Uterus (tissue), 4 donors: ENCODE data around the gene C1orf21. TPM values are rescaled to one million over a fixed set of nuclear protein-coding genes. Genes with fewer than 3 reads are reported as not detected.
A peak's percentile ranks its signal among the peaks of the same experiment; 100 is the strongest.

Source experiments
- DNase-seq, 2 donors: peaks; one replicate each; pipeline ENCODE4 v3.0.0-alpha.2; 2019 to 2020
- H3K27ac ChIP-seq, 2 donors: fragments of 200-600 bp; sonication (generic); 1 replicate in 1 of 2; 2 replicates in 1 of 2; pipeline ENCODE4 v1.5.1; 2016 to 2018
- H3K27me3 ChIP-seq, 2 donors: fragments of 200-600 bp; sonication (generic); one replicate each; pipeline ENCODE4 v1.5.1; 2018 to 2019; ENCODE audit warnings: control low read depth in 1 of 2
- H3K36me3 ChIP-seq, 2 donors: fragments of 200-600 bp; sonication (generic); one replicate each; pipeline ENCODE4 v1.5.1; 2019; ENCODE audit warnings: control low read depth in 1 of 2
- H3K4me1 ChIP-seq, 2 donors: fragments of 200-600 bp; sonication (generic); one replicate each; pipeline ENCODE4 v1.5.1; 2018 to 2019; ENCODE audit warnings: control low read depth in 1 of 2
- H3K4me3 ChIP-seq, 2 donors: fragments of 200-600 bp; sonication (generic); 1 replicate in 1 of 2; 2 replicates in 1 of 2; pipeline ENCODE4 v1.5.1; 2018 to 2019; ENCODE audit warnings: mild to moderate bottlenecking in 1 of 2
- H3K9me3 ChIP-seq, 2 donors: fragments of 200-600 bp; sonication (generic); one replicate each; pipeline ENCODE4 v1.5.1; 2019; ENCODE audit warnings: control low read depth in 1 of 2
- CTCF ChIP-seq, 4 experiments: fragments of 200-600 bp in 2 of 4; fragments of 450-650 bp in 2 of 4; sonication (generic) in 2 of 4; IDR thresholded peaks; one replicate each; pipeline ENCODE4 v1.5.1; 2016 to 2019; ENCODE audit warnings: antibody characterized with exemption in 4 of 4, mild to moderate bottlenecking in 2 of 4, moderate library complexity in 1 of 4
- POLR2A ChIP-seq, 2 donors: fragments of 450-650 bp; IDR thresholded peaks; one replicate each; pipeline ENCODE4 v1.6.1; 2016; ENCODE audit warnings: antibody characterized with exemption in 2 of 2, mild to moderate bottlenecking in 1 of 2, moderate library complexity in 1 of 2
- intact Hi-C: fragments of 100-400 bp; cut with DNase I; formaldehyde crosslinking; loops from one replicate; pipeline ENCODE4 v1.15.1; 2023; ENCODE audit warnings: low total_unique reads
- total RNA-seq, 4 donors: library from RNA; depleted of rRNA in 3 of 4; stranded (reverse); fragments of >200 nt in 3 of 4; gene quantifications; one replicate each; pipeline versions ENCODE4 v1.1.0 to v1.2.4, GENCODE V29; 2014 to 2023
- donor health status: DM: yes; HTN: yes; CAD: no.

C1orf21 gene
- total RNA-seq, 4 donors from 2014 or later = 15.0 to 71.0 (median 44.5) TPM

GRCh38 chr1:184527402-184527801 is 140.6 kb downstream of the C1orf21 start:
- no peak for DNase-seq
- H3K4me3 ChIP-seq = no peak overlapping the region
- H3K27ac ChIP-seq = no peak overlapping the region
- H3K9me3 ChIP-seq = no peaks in the 10 kb centered on the region
- peaks cover 0 to 6% of the 10 kb centered on the region in 2 donors for H3K4me1 ChIP-seq
- H3K27me3 ChIP-seq = no peaks in the 10 kb centered on the region
- intact Hi-C loops = no loop called here
- H3K36me3 ChIP-seq = no peaks in the 10 kb centered on the region
- no peak for TF ChIP-seq CTCF (IDR thresholded peaks at IDR 0.05)
- no peak for TF ChIP-seq POLR2A (IDR thresholded peaks at IDR 0.05)

- no peak for TF ChIP-seq POLR2A (IDR thresholded peaks at IDR 0.05)
- TF ChIP-seq CTCF (IDR thresholded peaks at IDR 0.05) = no peak
- Histone ChIP-seq H3K9me3 (no peaks in the 10 kb centered on the region), H3K27ac (no peak overlapping the region), H3K27me3 (no peaks in the 10 kb centered on the region), H3K4me1 (peaks cover 0 to 10% of the 10 kb centered on the region in 2 donors), H3K4me3 (no peak overlapping the region), H3K36me3 (no peaks in the 10 kb centered on the region)
- no peak for DNase-seq
- intact Hi-C loops = no loop called here
These were observed 143.4 kb downstream of the C1orf21 start for GRCh38 chr1:184530226-184530625.

- Histone ChIP-seq H3K36me3 (no peaks in the 10 kb centered on the region), H3K4me1 (peaks cover 0 to 10% of the 10 kb centered on the region in 2 donors), H3K9me3 (no peaks in the 10 kb centered on the region), H3K4me3 (no peak overlapping the region), H3K27ac (peak overlapping the region; percentile 42 to 73), H3K27me3 (no peaks in the 10 kb centered on the region)
- DNase-seq = no peak
- intact Hi-C loops = no loop called here
- TF ChIP-seq CTCF (IDR thresholded peaks at IDR 0.05) (no peak), POLR2A (IDR thresholded peaks at IDR 0.05) (no peak)
These were observed 144.5 kb downstream of the C1orf21 start for GRCh38 chr1:184531296-184531695.

GRCh38 chr1:184532199-184532598 is 145.4 kb downstream of the C1orf21 start:
- H3K36me3 ChIP-seq = no peaks in the 10 kb centered on the region
- no peaks in the 10 kb centered on the region for H3K9me3 ChIP-seq
- TF ChIP-seq POLR2A (IDR thresholded peaks at IDR 0.05) (no peak), CTCF (IDR thresholded peaks at IDR 0.05) (no peak)
- intact Hi-C loops = no loop called here
- H3K27ac ChIP-seq = peak overlapping the region; percentile 42 to 73
- DNase-seq = no peak
- H3K4me1 ChIP-seq = peaks cover 0 to 10% of the 10 kb centered on the region in 2 donors
- H3K4me3 ChIP-seq = no peak overlapping the region
- no peaks in the 10 kb centered on the region for H3K27me3 ChIP-seq

GRCh38 chr1:184533049-184533448 is 146.2 kb downstream of the C1orf21 start:
- DNase-seq = no peak

More at GRCh38 chr1:184533049-184533448, 146.2 kb downstream of the C1orf21 start:
- Histone ChIP-seq H3K4me1 (peaks cover 0 to 10% of the 10 kb centered on the region in 2 donors), H3K9me3 (no peaks in the 10 kb centered on the region), H3K27ac (peak overlapping the region; percentile 42 to 73), H3K36me3 (no peaks in the 10 kb centered on the region), H3K27me3 (no peaks in the 10 kb centered on the region), H3K4me3 (no peak overlapping the region)
- TF ChIP-seq POLR2A (IDR thresholded peaks at IDR 0.05) (no peak), CTCF (IDR thresholded peaks at IDR 0.05) (no peak)
- intact Hi-C loops = no loop called here
